Right lobe of liver (tissue), 4 donors: ENCODE data around the gene SMC5.

Experiments
- POLR2A ChIP-seq: fragments of 450-650 bp; IDR thresholded peaks from one replicate; pipeline ENCODE4 v1.6.1; 2017; ENCODE audit warnings: antibody characterized with exemption, mild to moderate bottlenecking
- TF ChIP-seq, protein P1 (sequence below), 4 donors: fragments of 200-600 bp in 3 of 4; fragments of 450-650 bp in 1 of 4; IDR thresholded peaks; one replicate each; pipeline versions ENCODE4 v1.5.1 to v1.8.0; 2016 to 2022; ENCODE audit warnings: antibody characterized with exemption in 4 of 4, mild to moderate bottlenecking in 2 of 4
- donor health status: DM: no; HTN: no; CAD: no.
- donor health status: DM: no; HTN: no; CAD: no.
- donor health status: DM: no; HTN: yes; CAD: no.

DNA sequence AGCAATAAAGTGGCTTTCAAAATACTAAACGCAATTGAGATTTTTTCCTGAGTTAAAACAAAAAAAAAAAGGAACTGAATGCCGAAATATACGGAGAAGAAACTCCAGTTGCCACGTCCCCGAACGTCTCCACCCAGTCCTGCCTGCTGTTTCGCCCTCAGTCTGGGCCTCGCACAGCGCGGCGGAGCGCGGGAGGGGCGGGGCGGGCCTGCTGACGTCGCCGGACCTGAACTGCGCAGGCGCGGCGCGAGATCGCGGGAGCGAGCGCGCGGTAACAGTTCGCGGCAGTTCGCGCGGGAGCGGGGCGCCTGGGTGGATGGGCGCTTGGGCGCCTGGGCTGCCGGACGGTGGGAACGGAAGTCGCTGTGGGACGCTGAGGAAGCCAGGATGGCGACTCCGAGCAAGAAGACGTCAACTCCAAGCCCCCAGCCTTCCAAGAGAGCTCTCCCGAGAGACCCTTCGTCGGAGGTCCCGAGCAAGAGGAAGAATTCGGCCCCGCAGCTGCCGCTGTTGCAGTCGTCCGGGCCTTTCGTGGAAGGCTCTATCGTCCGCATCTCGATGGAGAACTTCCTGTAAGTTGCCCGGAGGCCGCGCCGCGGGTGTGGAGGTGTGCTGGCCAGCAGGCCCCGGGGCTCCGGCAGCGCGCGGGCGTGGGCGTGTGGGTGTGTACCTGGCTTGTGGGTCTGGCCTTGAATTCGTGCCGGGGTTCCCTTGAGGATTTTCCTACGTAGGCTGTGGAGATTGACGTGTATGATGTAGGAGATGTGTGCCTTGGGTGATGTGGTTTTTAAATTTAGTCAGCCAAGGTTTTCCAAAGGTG, at the start of gene SMC5:
- TF ChIP-seq, protein P1, sequence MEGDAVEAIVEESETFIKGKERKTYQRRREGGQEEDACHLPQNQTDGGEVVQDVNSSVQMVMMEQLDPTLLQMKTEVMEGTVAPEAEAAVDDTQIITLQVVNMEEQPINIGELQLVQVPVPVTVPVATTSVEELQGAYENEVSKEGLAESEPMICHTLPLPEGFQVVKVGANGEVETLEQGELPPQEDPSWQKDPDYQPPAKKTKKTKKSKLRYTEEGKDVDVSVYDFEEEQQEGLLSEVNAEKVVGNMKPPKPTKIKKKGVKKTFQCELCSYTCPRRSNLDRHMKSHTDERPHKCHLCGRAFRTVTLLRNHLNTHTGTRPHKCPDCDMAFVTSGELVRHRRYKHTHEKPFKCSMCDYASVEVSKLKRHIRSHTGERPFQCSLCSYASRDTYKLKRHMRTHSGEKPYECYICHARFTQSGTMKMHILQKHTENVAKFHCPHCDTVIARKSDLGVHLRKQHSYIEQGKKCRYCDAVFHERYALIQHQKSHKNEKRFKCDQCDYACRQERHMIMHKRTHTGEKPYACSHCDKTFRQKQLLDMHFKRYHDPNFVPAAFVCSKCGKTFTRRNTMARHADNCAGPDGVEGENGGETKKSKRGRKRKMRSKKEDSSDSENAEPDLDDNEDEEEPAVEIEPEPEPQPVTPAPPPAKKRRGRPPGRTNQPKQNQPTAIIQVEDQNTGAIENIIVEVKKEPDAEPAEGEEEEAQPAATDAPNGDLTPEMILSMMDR (IDR thresholded peaks at IDR 0.05) = no peak
- peak; percentile 95 for TF ChIP-seq POLR2A
